HG03571 (cell line): ENCODE results near the gene HLA-A.

ENCODE experiments used
- ATAC-seq: cut with Tn5 transposase; IDR thresholded peaks from one replicate; pipeline ENCODE4 v1.9.1; 2021; ENCODE audit not compliant: unreplicated experiment

HLA-A gene

GRCh38 chr6:29933955-29934354, 8.4 kb upstream of the HLA-A start:
- no peak for ATAC-seq

GRCh38 chr6:29935273-29935955, 6.9 kb upstream of the HLA-A start:
- ATAC-seq: no peak

- no peak for ATAC-seq
Observed at GRCh38 chr6:29938746-29939508, 3.4 kb upstream of the HLA-A start.

GRCh38 chr6:29941016-29941415, 1.3 kb upstream of the HLA-A start:
- ATAC-seq: no peak

- ATAC-seq: no peak
Observed at GRCh38 chr6:29941471-29941870, 861 bp upstream of the HLA-A start.

GRCh38 chr6:29941916-29942274, 437 bp upstream of the HLA-A start:
- ATAC-seq: no peak

- ATAC-seq: no peak
Observed at GRCh38 chr6:29943053-29943966, 978 bp downstream of the HLA-A start.

- no peak for ATAC-seq
Observed at GRCh38 chr6:29945281-29945820, 3.0 kb downstream of the HLA-A start.

GRCh38 chr6:29946223-29947076, 4.1 kb downstream of the HLA-A start:
- no peak for ATAC-seq

- no peak for ATAC-seq
Observed at GRCh38 chr6:29947077-29947980, 5.0 kb downstream of the HLA-A start.

GRCh38 chr6:29948277-29948676, 5.9 kb downstream of the HLA-A start:
- no peak for ATAC-seq

- no peak for ATAC-seq
Observed at GRCh38 chr6:29949934-29950333, 7.6 kb downstream of the HLA-A start.

- ATAC-seq: no peak
Observed at GRCh38 chr6:29951882-29952281, 9.6 kb downstream of the HLA-A start.

- no peak for ATAC-seq
Observed at GRCh38 chr6:29953001-29953441, 10.7 kb downstream of the HLA-A start.

GRCh38 chr6:29953686-29954085, 11.4 kb downstream of the HLA-A start:
- no peak for ATAC-seq

- no peak for ATAC-seq
Observed at GRCh38 chr6:29954272-29954671, 11.9 kb downstream of the HLA-A start.

GRCh38 chr6:29955783-29956182, 13.5 kb downstream of the HLA-A start:
- no peak for ATAC-seq

- no peak for ATAC-seq
Observed at GRCh38 chr6:29956518-29956917, 14.2 kb downstream of the HLA-A start.

- ATAC-seq: no peak
Observed at GRCh38 chr6:29958046-29958445, 15.7 kb downstream of the HLA-A start.
